Ascending aorta (tissue), 2 donors: ENCODE data around the gene CRTAP. TPM values are rescaled to one million over a fixed set of nuclear protein-coding genes. Genes with fewer than 3 reads are reported as not detected.

ENCODE experiments used
- DNase-seq, 2 donors: peaks; one replicate each; pipeline ENCODE4 v3.0.0-alpha.2; 2019; ENCODE audit warnings: low spot score in 2 of 2
- H3K27ac ChIP-seq, 2 donors: fragments of 200-600 bp; sonication (generic); one replicate each; pipeline ENCODE4 v1.5.1; 2016 to 2017; ENCODE audit warnings: mild to moderate bottlenecking in 1 of 2
- H3K27me3 ChIP-seq: fragments of 200-600 bp; sonication (generic); one replicate; pipeline ENCODE4 v1.5.1; 2017
- H3K36me3 ChIP-seq, 2 donors: fragments of 200-600 bp; sonication (generic); one replicate each; pipeline ENCODE4 v1.5.1; 2016
- H3K4me1 ChIP-seq, 2 donors: fragments of 200-600 bp; sonication (generic); one replicate each; pipeline ENCODE4 v1.5.1; 2016 to 2017; ENCODE audit warnings: mild to moderate bottlenecking in 1 of 2
- H3K4me3 ChIP-seq, 2 donors: fragments of 200-600 bp; sonication (generic); one replicate each; pipeline ENCODE4 v1.5.1; 2016 to 2017; ENCODE audit warnings: mild to moderate bottlenecking in 1 of 2
- H3K9me3 ChIP-seq, 2 donors: fragments of 200-600 bp; sonication (generic); one replicate each; pipeline ENCODE4 v1.5.1; 2016
- CTCF ChIP-seq, 3 experiments: fragments of 200-600 bp in 2 of 3; fragments of 450-650 bp in 1 of 3; sonication (generic) in 2 of 3; IDR thresholded peaks; one replicate each; pipeline ENCODE4 v1.5.1; 2016 to 2019; ENCODE audit warnings: antibody characterized with exemption in 3 of 3, mild to moderate bottlenecking in 1 of 3, moderate library complexity in 1 of 3
- intact Hi-C: fragments of 100-400 bp; cut with DNase I; formaldehyde crosslinking; loops from one replicate; pipeline ENCODE4 v1.15.1; 2023
- total RNA-seq: library from RNA; depleted of rRNA; stranded (reverse); fragments of >200 nt; gene quantifications from one replicate; pipeline ENCODE4 v1.1.0, GENCODE V29; 2016

CRTAP gene
- total RNA-seq, 1 donor from 2014 or later = 300 TPM

- DNase-seq = no peak
- peaks cover 10 to 17% of the 10 kb centered on the region in 2 donors for H3K36me3 ChIP-seq
- H3K27ac ChIP-seq = no peak overlapping the region
- H3K4me1 ChIP-seq = peaks cover 0 to 9% of the 10 kb centered on the region in 2 donors
- H3K4me3 ChIP-seq = no peak overlapping the region
- no peaks in the 10 kb centered on the region for H3K9me3 ChIP-seq
- intact Hi-C loops = no loop called here
- no peak for TF ChIP-seq CTCF (IDR thresholded peaks at IDR 0.05)
- H3K27me3 ChIP-seq = no peaks in the 10 kb centered on the region
These were observed 20.0 kb upstream of the CRTAP start for GRCh38 chr3:33093847-33094246.

- Histone ChIP-seq H3K4me1 (peaks cover 0 to 9% of the 10 kb centered on the region in 2 donors), H3K36me3 (peaks cover 10 to 17% of the 10 kb centered on the region in 2 donors), H3K27ac (peak overlapping the region in 1 of 2 donors; percentile 93), H3K4me3 (peak overlapping the region in 1 of 2 donors; percentile 91), H3K27me3 (no peaks in the 10 kb centered on the region), H3K9me3 (no peaks in the 10 kb centered on the region)
- no peak for DNase-seq
- intact Hi-C loops = loop anchor here (5.0 kb wide), 2 partner anchors 347 to 523 kb away; partner anchors contain the start of genes DYNC1LI1 and UBP1
- TF ChIP-seq CTCF (IDR thresholded peaks at IDR 0.05) = no peak
These were observed 18.4 kb upstream of the CRTAP start for GRCh38 chr3:33095436-33095835.

- peak overlapping the region; percentile 93 to 96 for H3K27ac ChIP-seq
- no peaks in the 10 kb centered on the region for H3K9me3 ChIP-seq
- peak in 1 of 2 donors; percentile 78 for DNase-seq
- H3K27me3 ChIP-seq = no peaks in the 10 kb centered on the region
- intact Hi-C loops = loop anchor here (5.0 kb wide), 2 partner anchors 346 to 524 kb away; partner anchors contain the start of genes DYNC1LI1 and UBP1
- peaks cover 9 to 17% of the 10 kb centered on the region in 2 donors for H3K36me3 ChIP-seq
- peak overlapping the region; percentile 68 to 91 for H3K4me3 ChIP-seq
- peaks cover 0 to 9% of the 10 kb centered on the region in 2 donors for H3K4me1 ChIP-seq
- no peak for TF ChIP-seq CTCF (IDR thresholded peaks at IDR 0.05)
These were observed 17.5 kb upstream of the CRTAP start for GRCh38 chr3:33096093-33096868.

- Histone ChIP-seq H3K4me1 (peaks cover 0 to 9% of the 10 kb centered on the region in 2 donors), H3K36me3 (no peaks in the 10 kb centered on the region), H3K4me3 (no peak overlapping the region), H3K27ac (no peak overlapping the region), H3K9me3 (no peaks in the 10 kb centered on the region), H3K27me3 (no peaks in the 10 kb centered on the region)
- TF ChIP-seq CTCF (IDR thresholded peaks at IDR 0.05) = no peak
- intact Hi-C loops = loop anchor here (5.0 kb wide), 2 partner anchors 343 to 527 kb away; partner anchors contain the start of genes DYNC1LI1 and UBP1
- no peak for DNase-seq
These were observed 14.6 kb upstream of the CRTAP start for GRCh38 chr3:33099109-33099645.

GRCh38 chr3:33099701-33100100 is 14.1 kb upstream of the CRTAP start:
- no peaks in the 10 kb centered on the region for H3K9me3 ChIP-seq
- H3K4me3 ChIP-seq = no peak overlapping the region
- TF ChIP-seq CTCF (IDR thresholded peaks at IDR 0.05) = no peak
- intact Hi-C loops = loop anchor here (5.0 kb wide), 2 partner anchors 343 to 527 kb away; partner anchors contain the start of genes DYNC1LI1 and UBP1
- peaks cover 0 to 9% of the 10 kb centered on the region in 2 donors for H3K4me1 ChIP-seq
- no peak for DNase-seq
- no peak overlapping the region for H3K27ac ChIP-seq
- H3K27me3 ChIP-seq = no peaks in the 10 kb centered on the region
- H3K36me3 ChIP-seq = no peaks in the 10 kb centered on the region
